Hematopoietic multipotent progenitor cell treated with erythropoietin and hydrocortisone succinate and interleukin-3 and kit ligand, for 17 days (in vitro differentiated cells): ENCODE measurements around the gene ABLIM2.

ENCODE experiments used
- DNase-seq: peaks from one replicate; pipeline ENCODE4 v3.0.0-alpha.2; 2015; ENCODE audit warnings: low spot score

Gene ABLIM2

DNA sequence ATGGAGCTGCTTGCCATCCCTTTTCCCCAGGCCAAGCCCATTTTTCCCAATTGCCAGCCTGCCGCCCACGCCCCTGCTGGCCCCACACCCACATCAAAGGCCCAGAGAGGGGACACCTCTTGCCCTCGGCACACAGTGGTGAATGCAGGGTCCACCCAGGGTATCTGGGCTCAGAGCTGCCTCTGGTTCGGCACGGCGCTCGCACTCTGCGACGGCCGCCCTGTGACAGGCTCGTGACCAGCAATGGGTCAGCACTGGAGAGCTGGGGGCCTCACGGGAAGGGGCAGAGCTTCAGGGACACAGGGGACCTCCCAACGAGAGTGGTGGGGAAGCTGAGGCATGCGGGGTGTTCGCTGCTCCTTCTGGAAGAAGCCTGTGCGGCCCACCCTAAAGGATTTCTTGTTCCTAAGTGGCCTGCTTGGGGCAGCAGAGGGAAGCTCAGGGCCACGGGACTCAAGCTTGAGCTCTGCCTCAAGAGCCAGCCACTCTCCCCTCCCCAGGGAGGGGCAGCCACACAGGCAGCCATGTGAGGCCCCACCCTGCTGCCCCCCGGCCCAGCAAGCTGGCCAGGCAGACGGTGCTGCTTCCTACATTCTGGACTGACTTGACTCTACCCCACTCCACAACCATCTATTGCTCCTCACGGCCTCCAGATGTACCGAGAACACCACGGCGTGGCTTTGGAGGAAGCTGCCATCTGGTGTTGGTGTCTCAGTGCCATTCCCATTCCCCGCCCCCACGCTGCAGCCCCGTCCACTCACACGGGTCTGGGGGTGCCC lies 73.7 kb downstream of the ABLIM2 start:
- DNase-seq, result no peak

DNA sequence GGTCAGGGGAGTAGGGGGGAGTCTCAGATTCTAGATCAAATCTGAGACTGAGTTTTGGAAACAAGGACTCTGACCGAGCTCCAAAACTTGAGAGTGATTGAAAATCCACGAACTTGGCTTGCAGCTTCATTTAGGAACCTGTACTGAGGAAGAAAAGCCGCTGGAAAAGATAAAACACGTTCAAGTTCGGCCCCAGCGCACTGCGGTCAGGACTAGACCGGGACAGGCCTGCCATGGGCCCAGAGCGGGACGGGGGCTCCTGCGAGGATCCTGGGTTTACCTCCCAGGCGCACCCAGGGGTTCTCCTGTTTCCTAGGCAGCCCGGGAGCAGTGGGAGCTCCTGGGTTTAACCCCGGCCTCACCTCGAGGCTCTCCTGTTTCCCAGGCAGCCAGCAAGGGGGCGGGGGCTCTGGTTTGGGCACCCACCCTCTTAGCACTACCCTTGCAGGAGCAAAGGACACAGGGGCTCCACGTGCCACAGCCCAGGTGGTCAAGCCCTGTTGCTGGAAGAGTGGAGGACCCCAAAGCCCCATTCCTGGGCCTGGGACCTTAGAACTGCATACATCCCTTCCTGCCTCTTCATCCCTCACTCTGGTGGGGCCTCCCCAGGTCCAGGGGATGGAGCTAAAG lies 74.5 kb downstream of the ABLIM2 start:
- DNase-seq, result no peak

DNA sequence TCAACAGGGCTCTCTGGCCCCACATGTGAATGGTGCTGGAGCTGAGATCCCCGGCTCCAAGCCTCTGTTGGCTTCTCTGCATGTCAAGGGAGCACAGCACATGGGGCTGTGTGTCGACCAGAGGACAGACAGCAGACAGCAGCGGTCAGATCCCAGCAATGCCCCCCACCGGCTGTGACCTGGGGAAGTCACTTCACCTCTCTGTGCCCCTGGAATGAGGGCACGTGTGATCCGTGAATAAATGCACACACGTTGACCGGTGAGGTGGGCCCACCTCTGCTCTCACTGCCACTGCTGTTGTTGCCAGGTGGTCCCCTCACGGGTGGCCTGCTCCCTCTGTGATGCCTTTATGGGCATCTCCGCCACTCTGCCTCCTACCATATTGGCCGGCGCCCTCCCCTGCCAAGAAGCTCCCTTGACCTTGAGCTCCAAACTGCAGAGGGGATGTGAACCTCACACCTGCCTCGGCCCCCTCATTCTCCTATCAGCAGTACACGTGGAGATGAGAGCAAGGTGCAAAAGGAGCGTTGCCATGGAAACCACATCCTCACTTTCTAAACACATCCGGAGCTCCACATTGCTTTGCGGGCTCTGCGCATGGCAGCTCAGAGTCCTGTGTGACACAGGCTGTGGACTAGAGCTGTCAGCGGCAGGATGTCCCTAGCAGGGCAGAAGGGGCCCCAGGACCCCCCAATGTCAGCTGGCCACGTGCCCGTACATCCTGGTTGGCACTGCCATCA lies 75.4 kb downstream of the ABLIM2 start:
- DNase-seq, result no peak

DNA sequence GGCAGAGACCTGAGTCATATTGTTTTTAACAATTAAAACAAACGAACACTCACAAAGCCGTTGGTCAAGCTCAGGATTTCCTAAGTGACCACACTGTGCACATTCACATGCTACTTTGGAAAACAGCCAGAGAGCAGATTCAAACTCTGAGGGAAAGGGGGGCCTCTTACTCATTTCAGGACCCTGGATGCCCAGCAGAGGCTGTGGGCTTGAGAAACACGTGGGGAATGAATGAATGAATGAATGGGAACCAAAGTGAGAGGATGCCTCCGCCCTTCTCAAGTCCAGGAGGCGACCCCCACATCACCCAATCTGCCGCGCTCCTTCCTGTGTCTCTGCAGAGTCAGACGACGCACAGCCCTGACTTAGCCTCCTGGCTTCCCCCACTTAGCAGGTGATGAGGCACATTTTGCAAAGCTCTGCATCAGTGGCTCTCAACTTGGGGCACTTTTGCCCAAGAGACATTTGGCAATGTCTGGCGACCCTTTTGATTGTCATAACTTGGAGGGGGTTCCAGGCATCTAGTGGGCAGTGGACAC lies 76.0 kb downstream of the ABLIM2 start:
- DNase-seq, result no peak

DNA sequence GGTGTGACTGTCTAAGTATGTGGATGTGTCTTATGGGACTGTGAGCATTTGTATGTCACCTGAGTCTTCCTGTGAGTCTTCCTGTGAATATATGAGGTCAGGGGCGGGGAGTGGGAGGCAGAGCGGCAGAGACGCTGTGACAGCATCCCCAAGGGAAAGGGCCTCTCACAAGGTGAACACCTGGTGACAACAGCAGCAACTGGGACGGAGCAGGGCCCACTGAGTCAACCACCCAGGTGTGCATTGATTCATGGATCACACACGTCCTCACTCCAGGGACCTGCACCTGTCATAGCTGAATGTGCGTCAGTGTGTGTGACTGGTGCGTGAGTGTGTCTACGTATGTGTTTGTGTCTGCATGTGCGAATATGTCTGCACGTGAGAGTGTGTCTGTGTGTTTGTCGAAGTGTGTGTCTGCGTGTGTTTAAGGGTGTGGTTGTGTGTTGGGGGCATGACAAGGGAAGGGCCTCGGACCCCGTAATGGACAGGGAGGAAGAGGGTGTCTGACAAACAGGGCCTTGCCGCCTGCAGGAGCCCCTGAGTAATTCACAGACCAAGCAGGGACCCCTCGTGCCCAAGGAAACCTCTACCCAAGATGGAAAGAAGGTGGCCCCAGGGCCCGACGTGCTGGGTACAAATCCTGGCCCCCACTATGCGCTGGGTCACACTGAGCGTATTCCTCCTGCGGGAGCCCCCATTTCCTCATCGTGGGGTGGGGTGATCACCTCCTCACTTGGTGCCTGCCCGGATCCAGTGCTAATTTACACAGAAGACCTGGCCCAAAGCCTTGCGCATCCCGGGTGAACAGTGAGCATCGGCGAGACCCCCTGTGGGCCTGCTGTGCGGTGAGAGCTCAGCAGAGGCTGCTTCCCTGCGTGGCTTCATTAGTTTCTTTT lies 76.7 kb downstream of the ABLIM2 start:
- no peak for DNase-seq

DNA sequence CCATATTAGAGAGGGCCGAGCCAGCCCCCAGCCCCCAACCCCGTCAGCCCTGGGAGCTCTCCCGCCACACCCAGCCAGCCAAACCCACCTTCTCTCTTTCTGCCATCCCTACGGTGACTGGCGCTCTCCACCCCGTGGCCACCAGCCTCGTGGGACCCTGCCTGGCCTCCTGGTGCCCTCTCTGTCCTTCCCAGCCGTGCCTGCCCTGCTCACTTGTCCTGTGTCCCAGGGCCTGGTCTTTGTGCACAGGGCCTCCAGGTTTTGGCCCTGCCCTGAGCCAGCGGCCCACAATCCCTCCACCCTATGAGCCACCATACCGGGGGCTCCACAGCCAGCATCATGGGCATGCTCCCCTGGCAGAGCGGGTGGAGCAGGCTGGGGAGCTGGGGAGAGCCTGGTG lies 77.4 kb downstream of the ABLIM2 start:
- no peak for DNase-seq

DNA sequence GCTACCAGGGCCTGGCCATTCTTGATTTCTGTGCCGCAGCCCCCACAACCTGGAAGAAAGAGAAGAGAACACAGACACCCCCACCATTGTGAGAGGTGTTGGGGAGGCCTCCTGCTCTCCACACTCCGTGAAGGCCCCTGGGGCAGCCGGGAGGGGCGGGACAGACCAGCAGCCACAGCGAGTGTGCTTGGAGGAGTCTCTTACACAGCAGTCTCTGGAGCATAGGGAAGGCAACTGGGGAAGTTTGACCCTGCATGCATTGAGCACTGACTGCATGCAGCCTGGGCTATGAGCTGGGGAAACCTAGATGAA lies 77.9 kb downstream of the ABLIM2 start:
- DNase-seq, result no peak

DNA sequence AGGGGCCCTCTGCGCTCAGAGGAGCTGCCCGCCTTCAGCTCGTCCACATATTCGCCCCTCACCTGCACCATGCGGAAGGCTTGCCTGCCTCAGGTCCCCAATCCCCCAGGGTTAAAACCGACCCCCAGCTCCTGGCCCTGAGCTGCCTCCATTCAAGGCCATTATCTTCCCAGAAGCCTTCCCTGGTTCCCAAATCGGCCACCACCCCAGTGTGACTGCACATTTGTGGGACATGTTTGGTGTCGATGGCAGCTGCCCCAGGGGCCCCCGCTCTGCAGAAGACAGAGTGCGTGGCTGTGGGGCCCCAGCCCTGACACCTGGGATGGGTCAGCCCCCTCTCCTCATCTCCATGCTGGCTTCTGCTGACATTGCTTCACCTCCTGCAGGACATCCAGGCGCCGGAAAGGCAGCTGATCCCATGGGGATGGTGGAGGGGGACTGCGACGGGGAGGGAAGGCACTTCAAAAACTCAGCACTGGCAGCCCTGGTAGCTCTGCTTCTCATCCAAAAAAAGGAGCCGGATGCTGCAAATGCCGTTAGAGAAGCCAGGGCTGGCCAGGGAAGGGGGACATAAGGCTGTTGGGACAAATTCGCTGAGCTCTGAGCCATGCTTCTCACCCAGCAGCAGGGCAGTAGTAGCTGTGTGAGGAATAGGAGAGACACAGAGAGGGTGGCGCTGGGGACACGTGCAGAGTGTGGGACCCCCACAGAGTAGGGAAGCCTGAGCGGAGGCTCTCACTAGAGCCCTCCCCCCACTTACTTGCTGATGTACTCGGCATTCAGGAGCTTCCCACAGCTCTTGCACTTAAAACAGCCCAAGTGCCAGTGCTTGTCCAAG lies 78.5 kb downstream of the ABLIM2 start:
- no peak for DNase-seq

DNA sequence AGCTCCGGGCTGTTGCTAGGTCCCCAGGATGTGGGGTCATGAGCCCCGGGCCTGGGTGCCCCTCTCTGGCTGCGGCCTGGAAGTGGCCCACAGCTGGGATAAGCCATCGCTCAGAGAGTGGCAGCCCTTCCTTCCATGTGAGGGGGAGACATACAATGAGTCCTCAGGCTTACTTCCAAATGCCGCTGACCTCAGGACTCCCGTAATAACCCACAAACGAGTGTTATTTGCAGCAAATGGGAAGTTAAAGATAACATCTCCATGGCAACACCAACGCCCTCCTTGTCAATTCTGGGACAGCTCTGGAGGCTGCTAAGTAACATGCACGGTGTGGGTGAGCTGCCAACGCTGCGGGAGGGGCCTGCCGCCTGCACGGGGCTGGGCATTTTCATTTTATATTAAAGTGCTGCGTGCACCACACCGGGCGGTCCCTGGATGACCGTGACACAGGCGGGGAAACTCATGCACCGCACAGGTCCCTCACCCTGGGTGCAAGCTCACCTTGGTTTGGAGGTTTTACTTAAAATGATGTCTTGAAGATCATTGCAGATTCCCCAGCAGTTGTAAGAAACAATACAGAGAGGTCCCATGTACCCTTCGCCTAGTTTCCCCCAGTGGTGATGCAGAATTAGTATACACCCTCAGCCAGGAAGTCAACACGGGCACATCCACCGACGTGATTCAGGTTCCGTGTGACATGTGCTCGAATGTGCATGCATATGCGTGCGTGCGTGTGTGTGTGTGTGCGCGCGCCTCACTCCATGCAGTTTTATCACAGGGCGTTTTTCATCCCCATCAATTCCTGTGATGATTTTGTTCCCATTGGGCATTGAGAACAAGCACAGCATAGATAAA lies 79.4 kb downstream of the ABLIM2 start:
- no peak for DNase-seq

DNA sequence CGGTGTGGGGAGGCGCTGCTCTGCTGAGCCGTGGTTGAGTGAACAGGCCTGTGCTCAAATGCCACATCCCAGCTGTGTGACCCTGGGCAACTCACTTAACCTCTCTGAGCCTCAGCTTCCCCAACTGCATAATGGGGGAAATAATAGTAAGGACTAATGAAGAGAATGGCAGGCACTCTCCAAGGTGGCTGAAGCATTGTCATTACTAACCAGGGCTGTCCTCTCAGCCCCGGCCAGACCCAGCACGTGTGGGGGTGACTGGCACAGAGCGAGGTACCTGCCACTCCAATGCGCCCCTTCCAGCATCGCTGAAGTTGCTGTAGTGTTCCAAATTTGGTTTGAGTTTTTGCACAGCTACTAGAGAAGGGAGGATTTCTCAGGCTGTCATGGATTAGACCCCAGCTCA lies 80.0 kb downstream of the ABLIM2 start:
- DNase-seq, result no peak

DNA sequence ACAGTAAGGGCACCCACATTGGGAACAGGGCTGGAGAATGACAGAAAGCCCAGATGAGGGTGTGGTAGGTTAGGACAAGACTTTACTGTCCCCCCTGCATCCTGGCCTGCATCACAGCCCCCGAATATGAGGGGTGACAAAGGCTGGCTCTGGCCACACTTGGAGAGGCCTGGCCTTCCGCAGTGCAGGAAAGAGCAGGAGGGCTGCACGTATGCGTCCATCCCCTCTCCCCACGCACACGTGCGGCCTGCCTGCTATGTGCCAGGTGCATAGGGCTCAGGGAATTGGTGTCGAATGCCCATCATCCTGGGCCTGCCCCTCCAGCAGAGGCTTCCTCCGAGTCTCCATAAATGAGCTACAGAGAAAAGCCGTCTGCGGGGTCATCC lies 80.5 kb downstream of the ABLIM2 start:
- no peak for DNase-seq

DNA sequence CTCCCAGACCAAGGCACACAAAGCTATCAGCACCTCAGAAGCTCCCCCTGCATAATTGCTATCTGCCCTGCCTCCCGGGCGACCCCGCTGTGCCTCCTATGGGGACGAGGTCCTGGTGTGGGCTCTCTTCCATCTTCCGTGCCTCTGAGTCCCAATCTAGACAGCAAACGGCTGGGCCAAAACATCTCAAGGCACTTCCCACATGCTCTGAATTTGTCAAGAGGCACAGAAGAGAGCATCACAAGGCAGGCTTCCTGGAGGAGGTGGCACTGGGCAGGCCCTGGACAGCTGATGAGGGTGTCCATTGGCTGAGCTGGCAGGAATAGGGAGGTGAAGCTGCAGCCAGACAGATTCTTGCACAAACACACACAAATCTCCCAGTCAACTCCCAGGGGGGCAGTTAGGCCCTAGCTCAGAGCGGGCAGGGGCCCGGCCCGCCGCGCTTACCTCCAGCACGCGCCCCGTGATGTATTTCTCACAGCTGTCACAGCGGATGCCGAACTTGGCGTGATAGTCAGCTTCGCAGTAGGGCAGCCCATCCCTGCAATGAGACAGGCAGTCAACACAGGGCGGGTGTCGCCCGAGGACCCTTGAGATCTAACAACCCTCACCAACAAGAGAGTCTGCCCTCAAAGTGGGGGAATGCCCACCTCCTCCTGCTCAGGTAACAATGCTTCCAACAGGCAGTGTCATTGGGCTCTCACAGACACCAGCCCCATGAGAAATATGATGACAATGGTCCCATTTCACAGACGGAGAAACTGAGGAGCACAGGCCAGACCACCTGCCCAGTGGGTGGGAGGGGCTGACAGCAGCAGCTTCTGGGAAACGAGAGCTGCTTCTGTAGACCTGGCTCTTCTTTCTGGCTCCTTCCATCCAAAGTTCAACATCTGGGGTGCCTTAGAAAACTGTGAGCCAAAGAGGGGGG lies 81.2 kb downstream of the ABLIM2 start:
- DNase-seq, result no peak

DNA sequence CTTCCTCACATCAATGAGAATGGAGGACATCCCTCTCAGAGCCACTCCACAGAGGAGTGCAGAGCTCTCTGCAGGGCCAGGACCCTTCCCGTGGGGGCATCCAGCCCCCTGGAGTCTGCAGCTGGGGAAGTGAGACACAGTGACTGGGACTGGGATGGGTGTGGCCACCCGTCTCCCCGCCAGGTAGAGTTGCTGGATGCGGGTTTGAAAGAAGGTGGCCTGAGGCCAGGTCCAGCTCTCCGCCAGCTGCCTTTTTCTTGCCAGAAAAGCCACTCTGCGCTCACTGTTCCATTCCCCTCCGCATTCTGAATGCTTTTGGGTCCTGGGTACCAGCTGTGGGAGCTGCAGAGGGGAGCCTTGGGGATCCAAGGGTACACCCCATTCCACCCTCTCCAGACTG lies 82.6 kb downstream of the ABLIM2 start:
- DNase-seq, result no peak

DNA sequence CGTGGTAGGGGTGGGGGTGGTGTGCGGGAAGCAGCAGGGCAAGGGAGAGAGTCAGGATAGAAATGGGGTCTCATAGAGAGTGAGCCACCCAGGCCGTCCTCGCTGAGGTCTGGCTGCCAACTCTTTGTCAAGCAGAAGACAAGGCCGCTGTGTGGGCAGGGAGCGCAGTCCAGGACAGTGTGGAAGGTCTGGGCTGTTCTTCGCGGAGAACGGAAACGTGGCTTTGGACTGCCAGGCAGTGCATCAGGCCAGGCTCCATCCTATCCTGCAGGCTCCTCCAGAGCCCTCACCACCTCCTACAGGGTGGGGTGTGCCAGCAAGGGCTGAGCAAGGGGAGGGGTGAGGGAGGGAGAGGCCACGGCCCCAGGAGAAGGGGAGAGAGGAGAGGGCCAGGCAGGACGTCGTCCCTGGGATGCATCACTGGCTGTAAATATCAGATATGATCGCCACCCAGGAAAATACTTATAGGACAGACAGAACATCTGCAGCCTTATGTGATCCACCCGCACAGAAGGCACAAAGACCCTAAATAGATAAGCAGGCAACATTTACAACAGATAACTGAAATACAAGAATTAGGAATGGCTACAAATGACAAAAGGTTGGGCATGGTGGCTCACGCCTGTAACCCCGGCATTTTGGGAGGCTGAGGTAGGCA lies 85.3 kb downstream of the ABLIM2 start:
- no peak for DNase-seq

DNA sequence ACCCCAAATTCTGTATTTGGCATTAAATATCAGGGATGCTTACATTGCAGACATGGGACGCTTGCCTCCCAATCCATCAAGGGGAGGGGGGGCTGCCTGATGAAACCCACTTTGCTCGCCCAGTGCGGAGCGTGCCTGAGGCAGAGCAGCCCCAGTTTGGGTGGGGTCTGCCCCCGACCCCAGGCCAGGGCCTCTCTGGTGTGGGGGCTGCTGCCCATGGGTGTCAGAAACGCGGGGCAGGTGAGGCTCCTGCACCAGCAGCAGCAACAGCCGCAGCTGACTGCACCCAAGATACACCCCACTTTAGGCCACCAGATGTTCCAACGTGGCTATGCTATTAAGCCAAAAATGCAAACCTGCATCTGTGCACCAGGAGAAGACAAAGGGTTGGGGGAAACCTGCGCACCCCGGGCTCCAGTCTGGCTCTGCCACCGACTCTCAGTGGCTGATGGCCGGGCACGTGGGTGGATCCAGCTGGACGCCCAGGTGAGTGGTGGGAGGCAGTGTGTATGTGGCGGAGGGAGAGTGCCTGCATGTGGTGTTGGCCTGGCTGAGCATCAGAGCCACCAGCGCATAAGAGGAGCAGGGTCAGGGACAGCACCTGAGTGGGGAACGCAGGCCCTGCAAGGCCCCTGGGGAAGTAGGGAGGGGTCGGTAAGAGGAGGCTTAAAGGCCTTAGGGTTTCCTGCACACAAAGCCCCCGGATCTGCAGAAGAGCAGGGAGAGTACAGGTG lies 86.2 kb downstream of the ABLIM2 start:
- no peak for DNase-seq

DNA sequence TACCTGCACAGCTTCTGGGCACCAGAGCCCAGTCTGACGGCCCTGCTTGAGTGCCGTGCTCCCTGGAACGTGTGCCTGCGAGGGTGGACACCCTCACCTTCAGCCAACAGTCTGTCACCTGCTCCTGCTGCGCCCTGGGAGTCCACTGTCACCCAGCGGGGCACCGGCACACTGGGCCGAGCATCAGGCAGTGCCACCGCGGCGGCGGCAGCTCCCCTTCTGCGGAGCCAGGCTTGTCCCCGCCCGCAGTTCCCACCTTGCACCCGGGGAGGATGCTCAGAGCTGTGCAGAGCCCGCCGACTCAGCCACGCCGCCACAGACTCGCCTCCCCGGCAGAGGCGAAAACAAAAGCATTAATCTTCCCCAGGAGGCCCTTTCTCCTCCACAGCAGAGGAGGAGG lies 86.8 kb downstream of the ABLIM2 start:
- no peak for DNase-seq

DNA sequence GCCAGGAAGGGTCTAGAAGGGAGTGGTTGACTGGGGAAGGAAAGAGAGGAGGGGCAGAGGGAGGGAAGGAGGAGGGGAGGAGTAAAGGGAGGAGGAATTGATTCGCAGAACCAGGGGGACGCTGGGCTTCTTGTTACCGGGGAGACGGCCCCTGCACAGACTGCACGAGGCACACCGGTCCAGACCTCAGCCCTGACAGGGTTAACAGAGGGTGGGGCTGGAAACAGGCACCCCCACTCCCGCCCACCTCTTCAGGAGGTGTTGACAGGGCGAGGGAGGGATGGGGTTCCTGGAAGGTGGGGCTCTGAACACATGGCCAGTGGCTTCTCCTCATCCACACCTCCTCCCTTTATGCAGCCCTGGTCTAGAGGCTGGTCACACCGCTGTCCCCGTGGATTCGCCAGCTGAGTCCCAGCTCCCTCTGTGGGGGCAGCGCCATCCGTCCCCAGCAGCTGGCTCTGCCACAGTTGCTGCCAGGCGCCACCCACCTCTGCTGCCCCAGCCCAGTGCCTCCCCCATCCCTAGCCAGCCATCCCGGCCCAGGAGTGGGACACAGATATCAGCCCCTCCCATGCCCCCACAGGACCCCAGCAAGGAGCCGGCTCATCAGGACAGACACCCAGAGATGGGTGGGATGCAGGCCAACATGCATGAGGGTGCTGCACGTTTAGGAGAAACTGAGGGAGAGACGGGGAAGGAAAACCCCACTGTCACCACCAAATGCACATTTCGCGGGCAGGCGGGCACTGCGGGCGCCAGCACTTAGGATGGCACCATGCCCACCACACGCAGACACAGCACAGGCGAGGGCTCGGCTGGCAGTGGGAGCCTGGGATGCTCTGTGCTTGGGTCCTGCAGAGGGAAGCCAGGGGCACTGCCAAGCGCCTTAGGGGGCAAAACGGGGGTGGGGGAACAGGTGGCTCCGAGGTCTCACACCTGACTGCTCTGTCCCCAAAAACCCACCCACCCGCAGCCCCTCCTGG lies 87.6 kb downstream of the ABLIM2 start:
- no peak for DNase-seq
